GM12878 (cell line): ENCODE results near the gene RANBP1. TPM values are rescaled to one million over a fixed set of nuclear protein-coding genes. Genes with fewer than 3 reads are reported as not detected.

Experiments used
- ATAC-seq: fragments of 200-7000 bp; cut with Tn5 transposase; 3 replicates; pipeline ENCODE4 v1.9.1; 2020; ENCODE audit warnings: mild to moderate bottlenecking, moderate library complexity
- BruUV-seq: library from RNA; stranded (reverse); fragments of 400-500 nt; replicated peaks from 2 replicates; lab custom pipeline; 2021; lab: Mats Ljungman, UMichigan
- CTCF ChIA-PET: fragments of 300-600 bp; sonication (Branson Sonifier 250); formaldehyde crosslinking; extraction: SDS; loops from one replicate; lab custom pipeline; 2021; ENCODE audit warnings: inconsistent platforms; lab: Yijun Ruan, JAX
- POLR2A ChIA-PET: fragments of 350-600 bp; formaldehyde crosslinking; extraction: SDS; loops from one replicate; lab custom pipeline; 2021; ENCODE audit warnings: inconsistent platforms; lab: Charles Lee
- RAD21 ChIA-PET: fragments of 300-600 bp; sonication (Branson Sonifier 250); formaldehyde crosslinking; loops from one replicate; lab custom pipeline; 2023; ENCODE audit warnings: antibody characterized with exemption; ENCODE audit not compliant: unreplicated experiment; lab: Charles Lee
- SMC1A ChIA-PET: fragments of 300-600 bp; sonication (Branson Sonifier 250); formaldehyde crosslinking; loops from one replicate; lab custom pipeline; 2023; ENCODE audit not compliant: unreplicated experiment, uncharacterized antibody; lab: Charles Lee
- DNase-seq: peaks from one replicate; pipeline ENCODE4 v3.0.0-alpha.2; 2011; ENCODE audit warnings: low read depth, low spot score
- FAIRE-seq: peaks from 3 replicates; lab custom pipeline; 2011; peaks lifted over from hg19 to GRCh38; lab: Jason Lieb, UNC
- H2AFZ ChIP-seq: 2 replicates; pipeline ENCODE4 v1.6.0; 2011; ENCODE audit warnings: low read depth, low read length, control low read depth; ENCODE audit not compliant: control insufficient read depth
- H3K27ac ChIP-seq: 2 replicates; pipeline ENCODE4 v1.5.1; 2011; ENCODE audit warnings: control low read depth; ENCODE audit not compliant: control insufficient read depth, insufficient read depth
- H3K27me3 ChIP-seq, 2 experiments: replicated peaks in 1 of 2; 2 replicates each; pipeline versions ENCODE4 v1.6.0 to v1.6.1; 2011; ENCODE audit warnings: low read length in 1 of 2; ENCODE audit not compliant: control insufficient read depth in 2 of 2, insufficient read depth in 2 of 2
- H3K36me3 ChIP-seq, 2 experiments: 2 replicates each; pipeline ENCODE4 v1.5.1; 2011; ENCODE audit warnings: low read length in 1 of 2; ENCODE audit not compliant: control insufficient read depth in 2 of 2, insufficient read depth in 2 of 2
- H3K4me1 ChIP-seq: 2 replicates; pipeline ENCODE4 v1.6.1; 2011; ENCODE audit warnings: mild to moderate bottlenecking, low read length, moderate library complexity, mixed read lengths; ENCODE audit not compliant: control insufficient read depth, insufficient read depth
- H3K4me2 ChIP-seq: 2 replicates; pipeline ENCODE4 v1.6.0; 2011; ENCODE audit warnings: control low read depth; ENCODE audit not compliant: control insufficient read depth, insufficient read depth
- H3K4me3 ChIP-seq: fragments of 200-600 bp; sonication (generic); 2 replicates; pipeline ENCODE4 v1.5.1; 2016
- H3K79me2 ChIP-seq: 2 replicates; pipeline ENCODE4 v1.6.0; 2011; ENCODE audit warnings: low read length; ENCODE audit not compliant: control insufficient read depth, insufficient read depth
- H3K9ac ChIP-seq: 2 replicates; pipeline ENCODE4 v1.8.0; 2011; ENCODE audit warnings: low read length, control low read depth, mixed read lengths; ENCODE audit not compliant: control insufficient read depth, insufficient read depth
- H3K9me3 ChIP-seq: replicated peaks from 3 replicates; pipeline ENCODE4 v1.5.1; 2011; ENCODE audit warnings: mild to moderate bottlenecking, low read length; ENCODE audit not compliant: control insufficient read depth, insufficient read depth
- H4K20me1 ChIP-seq: 2 replicates; pipeline ENCODE4 v1.6.0; 2011; ENCODE audit not compliant: control insufficient read depth, insufficient read depth
- CBFB ChIP-seq: IDR thresholded peaks from 2 replicates; pipeline ENCODE4 v1.6.1; 2016; ENCODE audit warnings: antibody characterized with exemption, low read depth
- CEBPZ ChIP-seq: fragments of 150-350 bp; IDR thresholded peaks from 2 replicates; pipeline ENCODE4 v1.6.1; 2016; ENCODE audit warnings: low read depth, low read length
- EED ChIP-seq: sonication (generic); IDR thresholded peaks from 2 replicates; pipeline ENCODE4 v1.6.1; 2016; ENCODE audit warnings: antibody characterized with exemption, low read depth
- ELK1 ChIP-seq: IDR thresholded peaks from 2 replicates; pipeline ENCODE4 v1.6.1; 2012; ENCODE audit warnings: low read depth, low read length, improper control_type of control experiment
- FOXK2 ChIP-seq: fragments of 450-650 bp; IDR thresholded peaks from 2 replicates; pipeline ENCODE4 v1.6.1; 2017; ENCODE audit warnings: mild to moderate bottlenecking, moderate library complexity
- LARP7 ChIP-seq: fragments of 450-650 bp; IDR thresholded peaks from 2 replicates; pipeline ENCODE4 v1.6.1; 2017; ENCODE audit warnings: mild to moderate bottlenecking
- NKRF ChIP-seq: fragments of 450-650 bp; conservative IDR thresholded peaks from 2 replicates; pipeline ENCODE4 v1.6.1; 2017; ENCODE audit warnings: mild to moderate bottlenecking, moderate library complexity
- RCOR1 ChIP-seq: conservative IDR thresholded peaks from 2 replicates; pipeline ENCODE4 v1.6.1; 2012; ENCODE audit warnings: low read depth, low read length, improper control_type of control experiment
- RELB ChIP-seq: fragments of 450-650 bp; IDR thresholded peaks from 2 replicates; pipeline ENCODE4 v1.6.1; 2017; ENCODE audit warnings: low read depth, mild to moderate bottlenecking, moderate library complexity
- ZNF217 ChIP-seq: fragments of 450-650 bp; IDR thresholded peaks from 2 replicates; pipeline ENCODE4 v1.6.1; 2017; ENCODE audit warnings: antibody characterized with exemption, mild to moderate bottlenecking
- ZNF622 ChIP-seq: fragments of 450-650 bp; IDR thresholded peaks from 2 replicates; pipeline ENCODE4 v1.6.1; 2017; ENCODE audit warnings: mild to moderate bottlenecking, inconsistent platforms
- WGBS: methylation state at CpG from one replicate; pipeline ENCODE4 v1.1.6; 2016; ENCODE audit warnings: low lambda C conversion rate; ENCODE audit not compliant: insufficient replicate concordance, insufficient coverage; ENCODE audit errors: missing lambda C conversion rate; 5-methylcytosine and 5-hydroxymethylcytosine counted together
- in situ Hi-C: fragments of 300-500 bp; cut with MboI; formaldehyde crosslinking; loops from 9 replicates; pipeline ENCODE4 v1.14.3; 2018; ENCODE audit warnings: mixed read lengths
- intact Hi-C: fragments of 100-400 bp; cut with micrococcal nuclease; formaldehyde crosslinking; loops from one replicate; pipeline ENCODE4 v1.14.2; 2022; ENCODE audit not compliant: unreplicated experiment
- polyA plus RNA-seq, 11 experiments: library from polyadenylated mRNA; depleted of rRNA in 4 of 11; unstranded in 6 of 11; stranded (reverse) in 5 of 11; fragments of >200 nt; fragmentation: Nextera tagmentation in 4 of 11; fragmentation: Illumina TruSeq in 1 of 11; extraction: Ambion mirVana in 4 of 11; extraction: Trizol in 1 of 11; gene quantifications; 1 replicate in 1 of 11; 2 replicates in 10 of 11; pipeline versions ENCODE4 v1.2.1 to v1.2.3, GENCODE V29; 2011 to 2016; ENCODE audit warnings: inconsistent platforms in 2 of 11, missing spikeins in 2 of 11, low read depth in 1 of 11
- total RNA-seq, 4 experiments: library from RNA; depleted of rRNA in 3 of 4; stranded (reverse); fragments of >200 nt in 3 of 4; fragmentation: Illumina TruSeq in 1 of 4; extraction: Trizol in 1 of 4; gene quantifications; 2 replicates each; pipeline versions ENCODE4 v1.2.1 to v1.2.3, GENCODE V29; 2013 to 2021
- TF ChIP-seq, protein P1 (sequence below): IDR thresholded peaks from 2 replicates; pipeline ENCODE4 v1.6.1; 2012; ENCODE audit warnings: mild to moderate bottlenecking, low read depth, low read length

Gene RANBP1
- total and polyA plus RNA-seq, 10 of the 15 experiments (the other 5 are each of a cell fraction or from before 2014, with no cell fraction given): 55.3 to 808 (median 394) TPM

DNA sequence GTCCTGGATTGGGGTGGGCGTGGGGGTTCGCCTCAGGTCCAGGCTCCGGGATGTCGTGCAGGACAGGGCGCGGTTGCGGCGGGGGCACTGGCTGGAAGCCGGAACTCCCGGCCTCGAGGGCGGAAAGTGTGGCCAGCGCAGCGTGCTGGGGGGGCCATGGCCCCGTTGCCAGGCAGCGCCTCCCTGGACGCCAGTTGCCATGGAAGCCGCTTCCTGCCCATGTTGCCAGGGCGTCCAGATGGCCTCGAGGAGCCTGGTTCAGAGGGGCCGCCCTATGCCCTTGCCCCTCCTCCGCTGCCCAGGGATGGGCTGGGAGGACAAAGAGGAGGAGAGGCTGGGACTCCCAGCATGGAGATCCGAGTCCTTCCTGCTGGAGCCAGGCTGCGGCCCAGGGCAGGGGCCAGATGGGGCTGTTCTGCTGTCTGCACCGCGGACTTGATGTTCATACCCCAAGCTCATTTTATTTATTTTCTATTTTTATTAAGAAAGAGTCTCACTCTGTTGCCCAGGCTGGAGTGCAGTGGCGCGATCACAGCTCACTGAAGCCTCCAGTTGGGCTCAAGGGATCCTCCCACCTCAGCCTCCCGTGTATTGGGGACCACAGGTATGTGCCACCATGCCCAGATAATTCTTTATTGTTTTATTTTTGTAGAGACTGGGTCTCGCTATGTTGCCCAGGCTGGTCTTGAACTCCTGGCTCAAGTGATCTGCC is 39.6 kb downstream of the RANBP1 start:
- no peak overlapping the region for H3K9ac ChIP-seq
- ChIA-PET RAD21 (no interaction called here), POLR2A (no interaction called here), CTCF (no interaction called here), SMC1A (no interaction called here)
- in situ Hi-C loops (loop anchor here (10.0 kb wide), 2 partner anchors 109 to 139 kb away; partner anchors contain the start of gene RTN4R), intact Hi-C loops (loop anchor here (5.0 kb wide), 4 partner anchors 82 to 342 kb away; partner anchors contain the start of genes KLHL22 and RTN4R)
- H3K79me2 ChIP-seq: no peaks in the 10 kb centered on the region
- H4K20me1 ChIP-seq: no peaks in the 10 kb centered on the region
- H3K9me3 ChIP-seq: no peaks in the 10 kb centered on the region
- no peak overlapping the region for H2AFZ ChIP-seq
- no peaks in the 10 kb centered on the region for H3K36me3 ChIP-seq
- H3K4me3 ChIP-seq: no peak overlapping the region
- H3K27ac ChIP-seq: no peak overlapping the region
- BruUV-seq: no TSS peak
- H3K27me3 ChIP-seq: peaks cover 1 to 2% of the 10 kb centered on the region in 2 experiments; a peak in 3 of 4 replicates
- WGBS: 34% methylated on average over 27 of the region's 30 CpGs
- no peak overlapping the region for H3K4me2 ChIP-seq
- ATAC-seq (no peak), FAIRE-seq (no peak), DNase-seq (no peak)
- H3K4me1 ChIP-seq: no peaks in the 10 kb centered on the region
- TF ChIP-seq, protein P1, sequence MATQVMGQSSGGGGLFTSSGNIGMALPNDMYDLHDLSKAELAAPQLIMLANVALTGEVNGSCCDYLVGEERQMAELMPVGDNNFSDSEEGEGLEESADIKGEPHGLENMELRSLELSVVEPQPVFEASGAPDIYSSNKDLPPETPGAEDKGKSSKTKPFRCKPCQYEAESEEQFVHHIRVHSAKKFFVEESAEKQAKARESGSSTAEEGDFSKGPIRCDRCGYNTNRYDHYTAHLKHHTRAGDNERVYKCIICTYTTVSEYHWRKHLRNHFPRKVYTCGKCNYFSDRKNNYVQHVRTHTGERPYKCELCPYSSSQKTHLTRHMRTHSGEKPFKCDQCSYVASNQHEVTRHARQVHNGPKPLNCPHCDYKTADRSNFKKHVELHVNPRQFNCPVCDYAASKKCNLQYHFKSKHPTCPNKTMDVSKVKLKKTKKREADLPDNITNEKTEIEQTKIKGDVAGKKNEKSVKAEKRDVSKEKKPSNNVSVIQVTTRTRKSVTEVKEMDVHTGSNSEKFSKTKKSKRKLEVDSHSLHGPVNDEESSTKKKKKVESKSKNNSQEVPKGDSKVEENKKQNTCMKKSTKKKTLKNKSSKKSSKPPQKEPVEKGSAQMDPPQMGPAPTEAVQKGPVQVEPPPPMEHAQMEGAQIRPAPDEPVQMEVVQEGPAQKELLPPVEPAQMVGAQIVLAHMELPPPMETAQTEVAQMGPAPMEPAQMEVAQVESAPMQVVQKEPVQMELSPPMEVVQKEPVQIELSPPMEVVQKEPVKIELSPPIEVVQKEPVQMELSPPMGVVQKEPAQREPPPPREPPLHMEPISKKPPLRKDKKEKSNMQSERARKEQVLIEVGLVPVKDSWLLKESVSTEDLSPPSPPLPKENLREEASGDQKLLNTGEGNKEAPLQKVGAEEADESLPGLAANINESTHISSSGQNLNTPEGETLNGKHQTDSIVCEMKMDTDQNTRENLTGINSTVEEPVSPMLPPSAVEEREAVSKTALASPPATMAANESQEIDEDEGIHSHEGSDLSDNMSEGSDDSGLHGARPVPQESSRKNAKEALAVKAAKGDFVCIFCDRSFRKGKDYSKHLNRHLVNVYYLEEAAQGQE: no peak
- TF ChIP-seq ZNF217 (no peak), RCOR1 (no peak), LARP7 (no peak), FOXK2 (no peak), ELK1 (no peak), RELB (no peak), CEBPZ (no peak), ZNF622 (no peak), CBFB (no peak), EED (no peak), NKRF (no peak)
